Measurements from ENCODE around the gene VWCE.

DNA sequence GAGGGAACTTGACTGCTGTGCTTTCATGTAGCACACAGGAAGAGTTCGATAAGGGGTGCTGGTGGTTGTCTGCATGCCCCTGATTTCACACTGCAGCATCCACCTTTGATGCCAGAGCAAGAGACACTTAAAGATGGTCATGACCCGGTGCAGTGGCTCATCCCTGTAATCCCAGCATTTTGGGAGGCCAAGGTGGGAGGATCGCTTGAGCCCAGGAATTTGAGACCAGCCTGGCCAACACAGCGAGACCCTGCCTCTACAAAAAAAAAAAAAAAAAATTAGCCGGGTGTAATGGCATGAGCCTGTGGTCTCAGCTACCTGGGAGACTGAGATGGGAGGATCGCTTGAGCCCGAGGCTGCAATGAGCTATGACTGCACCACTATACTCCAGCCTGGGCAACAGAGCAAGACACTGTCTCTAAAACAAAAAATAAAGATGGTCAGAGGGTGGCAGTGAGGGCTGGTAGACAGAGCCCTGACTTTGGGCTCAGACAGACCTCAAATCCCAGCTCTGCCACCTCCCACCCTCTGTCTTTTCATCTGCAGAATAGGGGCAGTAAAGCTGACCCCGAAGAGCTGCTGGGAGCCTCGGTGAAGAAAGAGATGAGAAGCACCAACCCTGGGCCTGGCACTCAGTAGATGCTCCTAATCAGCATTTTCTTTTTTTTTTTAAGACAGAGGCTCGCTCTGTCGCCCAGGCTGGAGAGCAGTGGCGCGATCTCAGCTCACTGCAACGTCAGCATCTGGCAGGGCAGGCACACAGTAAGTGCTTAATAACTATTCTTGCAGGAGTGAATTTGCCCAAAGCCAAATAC lies 17.7 kb downstream of the VWCE start:
- TF ChIP-seq, protein P1, sequence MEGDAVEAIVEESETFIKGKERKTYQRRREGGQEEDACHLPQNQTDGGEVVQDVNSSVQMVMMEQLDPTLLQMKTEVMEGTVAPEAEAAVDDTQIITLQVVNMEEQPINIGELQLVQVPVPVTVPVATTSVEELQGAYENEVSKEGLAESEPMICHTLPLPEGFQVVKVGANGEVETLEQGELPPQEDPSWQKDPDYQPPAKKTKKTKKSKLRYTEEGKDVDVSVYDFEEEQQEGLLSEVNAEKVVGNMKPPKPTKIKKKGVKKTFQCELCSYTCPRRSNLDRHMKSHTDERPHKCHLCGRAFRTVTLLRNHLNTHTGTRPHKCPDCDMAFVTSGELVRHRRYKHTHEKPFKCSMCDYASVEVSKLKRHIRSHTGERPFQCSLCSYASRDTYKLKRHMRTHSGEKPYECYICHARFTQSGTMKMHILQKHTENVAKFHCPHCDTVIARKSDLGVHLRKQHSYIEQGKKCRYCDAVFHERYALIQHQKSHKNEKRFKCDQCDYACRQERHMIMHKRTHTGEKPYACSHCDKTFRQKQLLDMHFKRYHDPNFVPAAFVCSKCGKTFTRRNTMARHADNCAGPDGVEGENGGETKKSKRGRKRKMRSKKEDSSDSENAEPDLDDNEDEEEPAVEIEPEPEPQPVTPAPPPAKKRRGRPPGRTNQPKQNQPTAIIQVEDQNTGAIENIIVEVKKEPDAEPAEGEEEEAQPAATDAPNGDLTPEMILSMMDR (IDR thresholded peaks at IDR 0.05; ENCODE audit: low read length), result no peak
- TF ChIP-seq EZH2 (optimal IDR thresholded peaks at IDR 0.05; ENCODE audit: low read depth, low read length), result no peak
- TF ChIP-seq EZH2phosphoT487 (IDR thresholded peaks at IDR 0.05; ENCODE audit: low read length), result no peak

Data from MM.1S (cell line).